GM19023 (cell line): Measurements from ENCODE around the gene PHOX2B.
"Not testable (repeated sequence)": the region's sequence is repeated elsewhere in the genome, so short reads cannot be mapped to it uniquely, and the experiment has no call there.

ENCODE experiments used
- ATAC-seq: cut with Tn5 transposase; IDR thresholded peaks from one replicate; pipeline ENCODE4 v1.9.1; 2021; ENCODE audit warnings: mild to moderate bottlenecking, moderate library complexity; ENCODE audit not compliant: unreplicated experiment

Gene PHOX2B

DNA sequence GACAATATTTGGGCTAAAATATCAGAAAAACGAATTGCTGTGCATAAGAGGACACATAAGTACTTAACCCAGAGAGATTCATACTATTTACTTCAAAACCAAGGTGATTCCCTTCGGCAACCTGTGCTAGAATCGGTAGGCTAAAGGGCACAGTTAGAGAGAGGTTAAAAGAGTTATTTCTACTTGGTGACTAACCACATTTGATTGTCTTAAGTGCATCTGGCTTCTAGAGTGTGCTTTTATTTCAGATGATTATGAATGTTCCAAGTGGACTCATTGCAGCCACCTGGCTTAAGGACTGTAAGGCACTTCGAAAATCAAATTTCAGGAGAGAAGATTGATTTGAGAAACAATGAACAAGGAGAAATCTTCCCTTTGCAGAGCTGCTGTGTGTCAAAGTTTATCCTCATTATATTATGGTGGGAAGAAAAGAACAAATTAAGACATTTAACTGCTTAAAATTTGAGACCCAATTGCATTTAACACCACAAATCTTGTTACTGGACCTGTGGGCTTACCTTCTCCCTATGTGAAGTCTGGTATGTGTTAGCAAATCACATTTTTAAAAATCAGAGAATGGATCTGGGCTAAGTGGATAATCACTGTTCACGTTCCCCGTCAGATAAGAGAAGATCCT lies 34.0 kb downstream of the PHOX2B start:
- no peak for ATAC-seq

DNA sequence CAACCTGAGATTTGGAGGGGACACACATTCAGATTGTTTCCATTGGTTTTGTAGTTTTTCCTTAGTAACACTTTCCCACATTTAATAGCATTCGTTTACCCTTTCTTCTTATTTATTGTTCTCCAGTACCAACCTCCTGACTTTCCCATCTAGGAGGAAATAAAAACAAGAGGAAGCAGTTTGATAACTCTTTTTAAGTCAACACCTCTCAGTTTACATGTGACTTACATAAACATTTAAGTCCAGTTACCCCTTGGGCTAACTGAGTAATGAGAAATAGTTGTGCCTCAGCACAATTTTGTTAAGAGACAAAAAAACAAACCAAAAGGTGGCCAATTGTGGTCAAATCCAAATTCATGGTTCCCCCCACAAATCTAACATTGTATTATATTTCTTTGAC lies 34.8 kb downstream of the PHOX2B start:
- ATAC-seq: no peak

GRCh38 chr4:41712425-41712824 lies 36.1 kb downstream of the PHOX2B start:
- ATAC-seq: no peak

GRCh38 chr4:41711654-41712053 lies 36.9 kb downstream of the PHOX2B start:
- ATAC-seq: not testable (repeated sequence)

- ATAC-seq: no peak
Observed at GRCh38 chr4:41709844-41710481, 38.6 kb downstream of the PHOX2B start.

DNA sequence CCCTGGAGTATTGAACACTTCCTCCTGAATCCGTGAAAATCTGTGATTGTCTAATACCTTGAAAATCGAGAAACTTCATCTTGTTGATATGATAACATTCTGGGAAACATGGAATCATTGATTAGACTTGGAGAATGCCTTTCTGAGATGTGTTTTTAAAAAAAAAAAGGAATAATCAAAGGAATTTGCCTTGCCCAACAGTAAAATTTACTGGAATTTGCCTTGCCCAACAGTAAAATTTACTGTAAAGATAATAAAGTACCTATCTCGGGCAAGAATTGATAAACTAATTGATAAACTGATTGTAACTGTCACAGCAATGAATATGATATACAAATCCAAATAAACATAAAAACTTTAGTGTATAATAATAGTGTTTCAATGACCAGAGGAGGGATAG lies 44.7 kb downstream of the PHOX2B start:
- no peak for ATAC-seq

DNA sequence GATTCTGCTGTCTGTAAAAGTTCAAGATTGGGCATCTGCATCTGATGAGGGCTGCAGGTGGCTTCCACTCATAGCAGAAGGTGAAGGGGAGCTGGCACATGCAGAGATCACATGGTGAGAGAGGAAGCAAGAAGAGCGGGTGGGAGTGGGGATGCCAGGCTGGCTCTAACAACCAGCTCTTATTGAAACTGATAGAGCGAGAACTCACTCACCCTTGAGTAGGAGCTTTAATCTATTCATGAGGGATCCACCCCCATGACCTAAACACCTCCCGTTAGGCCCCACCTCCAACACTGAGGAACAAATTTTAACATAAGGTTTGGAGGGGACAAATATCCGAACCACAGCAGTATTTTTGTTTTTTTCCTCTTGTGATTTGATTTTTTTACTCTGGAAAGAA lies 45.8 kb downstream of the PHOX2B start:
- ATAC-seq: no peak

GRCh38 chr4:41701983-41702382 lies 46.5 kb downstream of the PHOX2B start:
- no peak for ATAC-seq

GRCh38 chr4:41696763-41697162 lies 51.8 kb downstream of the PHOX2B start:
- no peak for ATAC-seq

GRCh38 chr4:41696131-41696530 lies 52.4 kb downstream of the PHOX2B start:
- no peak for ATAC-seq
